Measurements from ENCODE around the gene SERINC1.

The SERINC1 gene

DNA sequence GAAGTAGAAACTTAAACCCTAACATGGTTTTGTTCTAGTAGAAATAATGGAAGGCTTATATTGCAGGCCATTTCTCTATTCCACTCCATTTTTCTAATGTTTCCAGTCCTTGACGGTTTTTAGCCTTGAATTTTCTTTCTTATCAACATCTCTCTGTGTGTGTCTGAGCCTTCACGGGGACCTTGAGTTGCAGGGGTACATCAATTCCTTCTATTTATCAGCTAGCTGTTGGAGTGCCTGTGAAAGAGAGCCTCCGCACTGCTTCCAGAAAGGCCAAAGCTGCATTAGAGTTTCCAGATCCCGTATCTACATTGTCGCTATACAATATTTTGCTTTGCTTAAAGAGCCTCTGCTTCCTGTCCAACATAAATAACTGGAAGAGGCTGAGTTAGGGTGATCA lies 77.6 kb downstream of the SERINC1 start:
- no peak for DNase-seq (ENCODE audit: extremely low read depth in 1 of 2, low read depth in 1 of 2)

DNA sequence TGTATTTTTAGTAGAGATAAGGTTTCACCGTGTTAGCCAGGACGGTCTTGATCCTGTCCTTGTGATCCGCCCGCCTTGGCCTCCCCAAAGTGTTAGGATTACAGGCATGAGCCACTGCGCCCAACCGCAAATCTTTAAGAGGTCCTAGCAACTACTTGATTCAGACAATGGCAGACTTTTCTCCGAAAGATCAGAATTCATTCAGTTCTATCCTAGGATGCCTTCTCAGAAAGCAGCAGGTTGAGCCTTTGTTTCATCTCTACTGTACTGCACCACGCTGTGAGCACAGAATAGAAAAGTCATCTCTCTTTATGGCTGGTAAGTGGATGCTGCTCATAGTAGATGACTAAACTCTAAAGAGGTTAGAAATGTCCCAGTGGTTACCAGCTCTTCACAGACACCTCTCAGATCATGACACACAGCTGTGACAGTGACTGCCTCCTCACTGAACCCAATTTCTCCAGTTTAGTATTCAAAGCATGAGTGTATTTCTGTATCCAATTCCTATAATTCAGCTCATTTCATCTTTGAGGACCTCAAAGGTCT lies 78.2 kb downstream of the SERINC1 start:
- no peak for DNase-seq (ENCODE audit: extremely low read depth in 1 of 2, low read depth in 1 of 2)

All from stimulated activated CD8-positive, alpha-beta memory T cell treated with anti-CD3 and anti-CD28 coated beads, Interleukin-7, amount 100 ng/mL, for 48 hours (primary cell).